GM15510 (cell line): Measurements from ENCODE around the gene SELENOK.

Experiments
- POLR2A ChIP-seq: IDR thresholded peaks from 3 replicates; pipeline ENCODE4 v1.6.1; 2011; ENCODE audit warnings: borderline replicate concordance; ENCODE audit not compliant: insufficient read length; ENCODE audit errors: extremely low read depth

The SELENOK gene

GRCh38 chr3:53892286-53892637 is 603 bp upstream of the SELENOK start:
- no peak for TF ChIP-seq POLR2A

DNA sequence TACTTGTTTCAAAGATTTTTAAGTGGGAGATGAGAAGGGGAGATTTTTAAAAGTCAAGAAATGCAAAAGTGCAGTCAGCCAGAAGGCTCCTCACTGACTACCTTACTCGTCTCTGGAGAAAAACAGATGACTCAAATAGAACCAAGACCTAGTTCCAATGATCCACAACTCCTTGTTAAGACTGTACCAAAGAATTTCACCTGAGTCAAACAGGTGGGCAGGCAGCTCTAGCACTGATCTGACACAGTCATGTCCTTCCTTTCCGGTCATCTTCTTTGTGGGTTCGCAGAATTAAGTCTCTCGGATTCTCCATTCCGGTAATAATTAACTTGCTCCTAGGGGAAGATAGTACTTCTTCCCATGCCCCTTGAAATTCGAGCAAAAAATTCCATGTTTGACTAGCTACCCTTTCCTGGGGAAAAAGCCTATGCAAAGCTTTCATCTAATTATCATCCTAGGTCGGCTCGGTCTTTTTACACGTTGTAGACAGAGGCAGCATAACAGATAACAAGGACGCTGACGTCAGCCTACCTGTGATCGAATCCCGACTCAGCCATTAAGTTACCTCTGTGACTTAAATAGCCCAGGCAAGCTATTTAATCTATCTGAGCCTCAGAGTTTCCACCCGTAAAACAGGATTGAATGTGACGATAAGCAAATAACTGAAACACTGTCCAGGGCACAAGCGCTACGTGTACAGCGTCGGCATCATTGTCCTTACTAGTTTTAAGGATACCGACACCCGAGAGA is 758 bp downstream of the SELENOK start:
- TF ChIP-seq POLR2A = no peak

DNA sequence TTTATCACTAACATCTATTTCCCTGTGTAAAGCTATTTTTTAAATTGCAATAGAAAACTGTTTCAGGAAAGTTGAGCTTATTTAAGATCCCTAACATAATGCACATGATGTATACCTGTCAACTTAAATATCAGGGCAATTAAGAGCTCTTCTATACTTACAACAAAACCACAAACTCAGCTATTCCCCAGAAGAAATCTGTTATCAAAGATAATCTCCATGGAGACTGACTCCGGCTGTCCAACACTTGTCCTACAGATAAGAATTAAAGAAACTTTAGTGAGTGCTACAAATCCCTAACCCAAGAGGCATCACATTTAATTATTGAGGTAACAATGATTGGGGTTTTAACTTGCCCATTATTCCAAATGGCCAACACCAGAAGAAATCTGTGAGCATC is 3.4 kb downstream of the SELENOK start:
- TF ChIP-seq POLR2A = no peak

- TF ChIP-seq POLR2A = no peak
Measured at GRCh38 chr3:53887446-53887845, 4.2 kb downstream of the SELENOK start.

DNA sequence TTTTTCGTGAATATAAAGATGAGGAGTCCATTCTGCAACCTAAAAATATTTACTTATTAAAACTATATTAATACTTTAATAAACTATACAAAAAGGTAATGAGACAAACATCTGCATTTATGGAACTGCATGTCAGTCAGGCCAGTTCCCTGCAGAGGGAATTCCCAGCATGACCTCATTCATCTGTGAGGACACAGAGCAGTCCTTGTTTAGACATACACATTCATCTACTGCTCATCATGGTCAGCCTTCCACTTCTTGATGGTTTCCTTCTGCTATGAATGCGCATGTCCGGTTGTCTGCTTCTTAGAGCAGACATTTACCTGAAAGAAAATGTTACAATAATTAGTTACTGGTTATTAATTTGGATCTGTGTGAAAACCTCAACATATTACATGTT is 6.4 kb downstream of the SELENOK start:
- TF ChIP-seq POLR2A = no peak

GRCh38 chr3:53884623-53885022 is 7.0 kb downstream of the SELENOK start:
- TF ChIP-seq POLR2A = no peak

GRCh38 chr3:53883008-53883407 is 8.7 kb downstream of the SELENOK start:
- no peak for TF ChIP-seq POLR2A

- peak; percentile 85 for TF ChIP-seq POLR2A
Measured at GRCh38 chr3:53881691-53882593, 9.7 kb downstream of the SELENOK start, which contains the start of gene ACTR8. Gene ACTR8, minus strand, starts transcription at chr3:53882152. Its CDS starts 51 bp downstream, at chr3:53882101.

- TF ChIP-seq POLR2A = no peak
Measured at GRCh38 chr3:53880396-53881345, 11.0 kb downstream of the SELENOK start.

DNA sequence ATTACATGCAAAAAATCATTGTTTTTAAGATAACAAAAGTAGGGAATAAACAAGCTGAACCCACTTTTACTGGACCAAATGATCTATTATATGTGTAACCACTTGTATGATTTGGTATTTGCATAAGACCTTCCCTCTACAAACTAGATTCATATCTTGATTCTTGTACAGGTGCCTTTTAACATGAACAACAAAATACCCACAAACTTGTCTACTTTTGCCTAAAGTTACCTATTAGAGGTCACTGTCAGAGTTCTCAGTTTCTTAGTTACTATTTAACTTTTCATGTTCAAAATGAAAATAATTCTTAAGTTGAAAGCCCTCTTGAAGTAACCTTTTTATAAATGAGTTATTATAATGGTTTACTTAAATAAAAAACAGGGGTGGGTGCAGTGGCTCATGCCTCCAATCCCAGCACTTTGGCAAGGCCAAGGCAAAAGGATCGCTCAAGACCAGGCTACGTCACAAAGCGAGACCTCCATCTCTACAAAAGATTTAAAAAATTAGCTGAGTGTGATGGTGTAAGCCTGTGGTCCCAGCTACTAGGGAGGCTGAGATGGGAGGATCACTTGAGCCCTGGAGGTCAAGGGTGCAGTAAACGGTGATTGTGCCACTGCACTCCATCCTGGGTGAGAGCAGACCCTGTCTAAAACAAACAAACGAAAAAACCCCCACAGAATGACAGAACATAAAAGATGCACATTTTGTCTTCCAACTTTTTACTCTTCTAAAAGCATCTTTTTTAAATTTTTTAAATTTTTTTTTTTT is 25.7 kb downstream of the SELENOK start:
- no peak for TF ChIP-seq POLR2A

GRCh38 chr3:53863145-53863544 is 28.5 kb downstream of the SELENOK start:
- TF ChIP-seq POLR2A = no peak

DNA sequence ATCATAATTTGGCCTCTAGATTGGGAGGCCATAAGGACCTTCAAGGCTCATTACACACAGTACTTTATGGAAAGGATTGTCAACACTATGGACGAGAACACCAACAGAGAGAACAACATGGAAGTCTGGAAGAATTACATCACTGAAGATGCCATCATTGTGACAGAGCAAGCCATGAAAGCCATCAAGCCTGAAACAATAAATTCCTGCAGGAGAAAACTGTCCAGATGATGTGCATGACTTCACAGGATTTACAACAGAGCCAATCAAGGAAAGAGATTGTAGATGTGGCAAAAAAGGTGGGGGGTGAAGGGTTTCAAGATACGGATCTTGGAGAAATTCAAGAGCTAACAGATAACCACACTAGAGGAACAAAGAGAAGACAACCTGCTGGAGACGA is 29.4 kb downstream of the SELENOK start:
- TF ChIP-seq POLR2A = no peak

GRCh38 chr3:53860196-53860595 is 31.5 kb downstream of the SELENOK start:
- TF ChIP-seq POLR2A = no peak

- TF ChIP-seq POLR2A = no peak
Measured at GRCh38 chr3:53859178-53859577, 32.5 kb downstream of the SELENOK start.
